ENCODE results near the gene EXOSC5.

The EXOSC5 gene

DNA sequence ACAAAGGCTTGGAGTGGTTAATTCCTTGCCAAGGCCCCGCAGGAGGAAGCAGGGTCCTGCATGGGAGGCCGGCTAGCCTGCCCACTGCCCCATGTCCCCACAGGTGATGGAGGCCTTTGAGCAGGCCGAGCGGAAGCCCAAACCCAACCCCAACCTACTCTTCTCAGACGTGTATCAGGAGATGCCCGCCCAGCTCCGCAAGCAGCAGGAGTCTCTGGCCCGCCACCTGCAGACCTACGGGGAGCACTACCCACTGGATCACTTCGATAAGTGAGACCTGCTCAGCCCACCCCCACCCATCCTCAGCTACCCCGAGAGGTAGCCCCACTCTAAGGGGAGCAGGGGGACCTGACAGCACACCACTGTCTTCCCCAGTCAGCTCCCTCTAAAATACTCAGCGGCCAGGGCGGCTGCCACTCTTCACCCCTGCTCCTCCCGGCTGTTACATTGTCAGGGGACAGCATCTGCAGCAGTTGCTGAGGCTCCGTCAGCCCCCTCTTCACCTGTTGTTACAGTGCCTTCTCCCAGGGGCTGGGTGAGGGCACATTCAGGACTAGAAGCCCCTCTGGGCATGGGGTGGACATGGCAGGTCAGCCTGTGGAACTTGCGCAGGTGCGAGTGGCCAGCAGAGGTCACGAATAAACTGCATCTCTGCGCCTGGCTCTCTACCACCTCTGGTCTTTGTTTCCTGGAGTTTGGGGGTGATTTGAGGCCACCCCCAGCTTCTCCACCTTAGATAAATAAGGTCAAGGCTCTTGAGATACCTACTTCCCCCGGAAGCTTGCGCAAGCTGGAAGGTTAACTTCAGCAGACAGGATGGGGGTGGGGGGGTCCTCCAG is 27.4 kb upstream of the EXOSC5 start:
- peaks cover 19% of the 10 kb centered on the region for H3K36me3 ChIP-seq (ENCODE audit: insufficient read depth, low read depth, low read length)
- peaks cover 4% of the 10 kb centered on the region; the same call in 1 of the 2 replicates for H3K4me1 ChIP-seq (ENCODE audit: insufficient read depth, low read length)
- no peaks in the 10 kb centered on the region for H3K9me3 ChIP-seq (ENCODE audit: insufficient read depth, low read depth, low read length)
- H3K4me3 ChIP-seq (ENCODE audit: low read length) = no peak overlapping the region
- no peaks in the 10 kb centered on the region for H3K27me3 ChIP-seq (ENCODE audit: insufficient read depth, low read length)
- no peak overlapping the region for H3K9ac ChIP-seq (ENCODE audit: low read depth, low read length)
- no peak overlapping the region for H3K27ac ChIP-seq (ENCODE audit: low read length)

DNA sequence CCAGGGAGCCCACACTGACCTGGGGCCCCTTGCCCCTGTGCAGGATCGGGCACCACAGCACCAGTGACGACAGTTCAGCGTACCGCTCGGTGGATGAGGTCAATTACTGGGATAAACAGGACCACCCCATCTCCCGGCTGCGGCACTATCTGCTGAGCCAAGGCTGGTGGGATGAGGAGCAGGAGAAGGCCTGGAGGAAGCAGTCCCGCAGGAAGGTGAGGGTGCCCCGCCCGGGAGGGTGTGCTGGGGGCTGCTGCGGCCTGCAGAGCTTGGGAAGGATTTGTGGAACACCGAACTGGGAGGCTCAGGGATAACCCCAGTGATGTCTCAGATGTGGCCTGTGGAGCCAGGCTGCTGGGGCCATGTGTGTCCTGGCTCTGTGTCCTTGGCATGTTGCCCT is 25.8 kb upstream of the EXOSC5 start:
- no peak overlapping the region for H3K4me3 ChIP-seq (ENCODE audit: low read length)
- H3K27ac ChIP-seq (ENCODE audit: low read length) = no peak overlapping the region
- H3K4me1 ChIP-seq (ENCODE audit: insufficient read depth, low read length) = peaks cover 4% of the 10 kb centered on the region; the same call in 1 of the 2 replicates
- H3K36me3 ChIP-seq (ENCODE audit: insufficient read depth, low read depth, low read length) = peaks cover 28% of the 10 kb centered on the region
- H3K9me3 ChIP-seq (ENCODE audit: insufficient read depth, low read depth, low read length) = no peaks in the 10 kb centered on the region
- no peaks in the 10 kb centered on the region for H3K27me3 ChIP-seq (ENCODE audit: insufficient read depth, low read length)
- no peak overlapping the region for H3K9ac ChIP-seq (ENCODE audit: low read depth, low read length)

DNA sequence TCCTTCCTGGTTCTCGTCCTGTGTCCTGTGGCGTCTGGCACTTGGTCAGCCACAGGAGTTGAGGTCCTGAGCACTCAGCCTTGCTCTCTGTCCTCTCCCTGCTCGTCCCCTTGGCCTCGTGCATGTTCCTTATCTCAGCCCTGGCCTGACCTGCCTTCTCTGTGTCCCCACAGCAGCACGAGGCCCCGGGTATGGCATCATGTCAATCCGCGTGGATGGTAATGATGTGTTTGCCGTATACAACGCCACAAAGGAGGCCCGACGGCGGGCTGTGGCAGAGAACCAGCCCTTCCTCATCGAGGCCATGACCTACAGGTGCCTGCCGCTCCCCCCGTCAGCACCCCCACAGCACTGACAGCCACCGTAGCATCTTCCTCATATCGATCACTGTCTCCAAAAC is 25.3 kb upstream of the EXOSC5 start:
- H3K4me1 ChIP-seq (ENCODE audit: insufficient read depth, low read length) = peaks cover 4% of the 10 kb centered on the region; the same call in 1 of the 2 replicates
- H3K36me3 ChIP-seq (ENCODE audit: insufficient read depth, low read depth, low read length) = peaks cover 28% of the 10 kb centered on the region
- no peaks in the 10 kb centered on the region for H3K27me3 ChIP-seq (ENCODE audit: insufficient read depth, low read length)
- no peak overlapping the region for H3K9ac ChIP-seq (ENCODE audit: low read depth, low read length)
- H3K27ac ChIP-seq (ENCODE audit: low read length) = no peak overlapping the region
- no peak overlapping the region for H3K4me3 ChIP-seq (ENCODE audit: low read length)
- H3K9me3 ChIP-seq (ENCODE audit: insufficient read depth, low read depth, low read length) = no peaks in the 10 kb centered on the region

DNA sequence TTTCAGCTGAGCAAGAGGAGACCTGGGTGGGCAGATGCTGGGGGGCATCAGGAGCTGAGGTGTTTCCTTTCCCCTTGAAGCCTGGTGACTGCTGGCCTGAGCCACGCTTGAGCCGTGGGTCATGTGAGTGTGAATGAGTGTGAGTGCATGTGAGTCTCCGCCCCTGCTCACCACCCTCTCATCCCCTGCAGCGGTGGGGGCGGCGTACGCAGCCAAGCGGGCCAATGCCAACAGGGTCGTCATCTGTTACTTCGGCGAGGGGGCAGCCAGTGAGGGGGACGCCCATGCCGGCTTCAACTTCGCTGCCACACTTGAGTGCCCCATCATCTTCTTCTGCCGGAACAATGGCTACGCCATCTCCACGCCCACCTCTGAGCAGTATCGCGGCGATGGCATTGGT is 24.8 kb upstream of the EXOSC5 start:
- H3K9me3 ChIP-seq (ENCODE audit: insufficient read depth, low read depth, low read length) = no peaks in the 10 kb centered on the region
- no peaks in the 10 kb centered on the region for H3K27me3 ChIP-seq (ENCODE audit: insufficient read depth, low read length)
- no peak overlapping the region for H3K9ac ChIP-seq (ENCODE audit: low read depth, low read length)
- H3K4me1 ChIP-seq (ENCODE audit: insufficient read depth, low read length) = peaks cover 4% of the 10 kb centered on the region; the same call in 1 of the 2 replicates
- no peak overlapping the region for H3K4me3 ChIP-seq (ENCODE audit: low read length)
- no peak overlapping the region for H3K27ac ChIP-seq (ENCODE audit: low read length)
- H3K36me3 ChIP-seq (ENCODE audit: insufficient read depth, low read depth, low read length) = peaks cover 28% of the 10 kb centered on the region

DNA sequence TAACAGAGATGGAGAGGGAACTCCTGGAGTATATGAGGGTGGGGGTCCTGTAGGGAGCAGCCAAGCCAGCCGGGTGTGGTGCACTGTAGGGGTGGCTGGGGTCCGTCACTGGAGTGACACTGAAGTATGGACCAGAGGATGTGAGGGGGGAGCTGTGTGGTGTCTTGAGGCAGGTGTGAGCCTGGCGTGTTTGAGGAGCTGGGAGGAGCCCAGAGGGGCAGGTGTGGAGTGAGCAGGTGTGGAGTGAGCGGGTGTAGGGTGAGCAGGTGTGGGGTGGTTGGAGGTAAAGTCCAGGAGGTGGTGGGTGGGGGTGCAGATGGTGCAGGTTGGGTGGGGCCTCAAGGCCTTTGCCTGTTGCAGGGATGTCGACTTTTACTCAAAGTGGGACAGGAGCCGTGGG is 24.2 kb upstream of the EXOSC5 start:
- Histone ChIP-seq H3K36me3 (ENCODE audit: insufficient read depth, low read depth, low read length) (peaks cover 28% of the 10 kb centered on the region), H3K9ac (ENCODE audit: low read depth, low read length) (no peak overlapping the region), H3K4me1 (ENCODE audit: insufficient read depth, low read length) (no peaks in the 10 kb centered on the region), H3K27ac (ENCODE audit: low read length) (no peak overlapping the region), H3K4me3 (ENCODE audit: low read length) (no peak overlapping the region), H3K27me3 (ENCODE audit: insufficient read depth, low read length) (no peaks in the 10 kb centered on the region), H3K9me3 (ENCODE audit: insufficient read depth, low read depth, low read length) (no peaks in the 10 kb centered on the region)

DNA sequence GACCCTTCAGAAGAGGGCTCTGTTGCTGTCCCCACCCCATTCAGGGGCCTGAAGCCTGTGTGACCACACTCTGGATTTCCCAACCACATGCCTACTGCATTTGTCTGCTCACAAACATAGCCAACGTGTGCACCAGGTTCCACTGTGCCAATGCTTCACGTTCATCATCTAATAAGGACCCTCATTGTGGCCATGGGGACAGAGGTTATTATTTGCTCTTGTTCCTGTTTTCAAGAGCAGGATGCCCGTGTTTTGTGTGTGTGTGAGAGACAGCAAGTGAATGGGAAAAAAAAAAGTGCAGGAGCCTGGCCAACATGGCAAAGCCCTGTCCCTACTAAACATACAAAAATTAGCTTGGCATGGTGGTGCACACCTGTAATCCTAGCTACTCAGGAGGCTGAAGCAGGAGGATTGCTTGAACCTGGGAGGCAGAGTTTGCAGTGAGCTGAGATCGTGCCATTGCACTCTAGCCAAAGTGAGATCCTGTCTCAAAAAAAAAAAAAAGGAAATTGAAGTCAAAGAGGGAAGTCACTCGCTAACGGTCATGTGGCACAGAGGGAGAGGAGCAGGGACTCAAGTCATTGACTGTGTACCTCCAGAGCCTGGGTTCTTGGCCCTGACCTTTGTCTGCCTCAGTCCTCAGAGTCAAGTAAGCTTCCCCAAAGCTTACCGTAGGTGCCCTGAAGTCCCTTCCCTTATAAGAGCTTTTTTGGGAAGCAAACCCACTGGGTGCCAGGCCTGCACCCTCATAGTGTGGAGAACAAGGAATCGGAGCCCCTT is 23.1 kb upstream of the EXOSC5 start:
- no peaks in the 10 kb centered on the region for H3K4me1 ChIP-seq (ENCODE audit: insufficient read depth, low read length)
- H3K4me3 ChIP-seq (ENCODE audit: low read length) = no peak overlapping the region
- peaks cover 29% of the 10 kb centered on the region for H3K36me3 ChIP-seq (ENCODE audit: insufficient read depth, low read depth, low read length)
- H3K9ac ChIP-seq (ENCODE audit: low read depth, low read length) = no peak overlapping the region
- no peaks in the 10 kb centered on the region for H3K9me3 ChIP-seq (ENCODE audit: insufficient read depth, low read depth, low read length)
- H3K27me3 ChIP-seq (ENCODE audit: insufficient read depth, low read length) = no peaks in the 10 kb centered on the region
- no peak overlapping the region for H3K27ac ChIP-seq (ENCODE audit: low read length)

DNA sequence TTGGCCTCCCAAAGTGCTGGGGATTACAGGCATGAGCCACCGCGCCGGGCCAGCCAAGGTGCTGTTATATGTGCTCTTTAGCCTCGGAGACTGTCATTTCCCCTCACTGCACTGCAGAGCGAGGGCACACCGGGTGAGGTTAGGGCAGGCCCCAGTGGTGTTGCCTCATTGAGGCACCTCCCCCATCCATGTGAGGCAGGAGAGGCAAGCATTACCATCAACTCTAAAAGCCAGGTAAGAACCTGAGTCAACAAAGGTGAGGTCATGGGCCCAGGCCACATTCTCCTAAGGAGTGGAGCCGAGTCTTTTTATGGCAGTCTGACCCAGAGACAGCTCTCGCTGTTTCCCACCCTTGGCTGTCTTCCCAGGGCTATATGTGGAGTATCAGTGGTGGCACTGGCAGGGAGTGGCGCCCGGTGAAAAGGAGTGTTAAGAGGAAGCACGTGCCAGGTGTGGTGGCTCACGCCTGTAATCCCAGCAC is 19.1 kb upstream of the EXOSC5 start:
- Histone ChIP-seq H3K36me3 (ENCODE audit: insufficient read depth, low read depth, low read length) (peaks cover 32% of the 10 kb centered on the region), H3K4me1 (ENCODE audit: insufficient read depth, low read length) (no peaks in the 10 kb centered on the region), H3K9me3 (ENCODE audit: insufficient read depth, low read depth, low read length) (no peaks in the 10 kb centered on the region), H3K9ac (ENCODE audit: low read depth, low read length) (no peak overlapping the region), H3K27ac (ENCODE audit: low read length) (no peak overlapping the region), H3K27me3 (ENCODE audit: insufficient read depth, low read length) (no peaks in the 10 kb centered on the region), H3K4me3 (ENCODE audit: low read length) (no peak overlapping the region)

DNA sequence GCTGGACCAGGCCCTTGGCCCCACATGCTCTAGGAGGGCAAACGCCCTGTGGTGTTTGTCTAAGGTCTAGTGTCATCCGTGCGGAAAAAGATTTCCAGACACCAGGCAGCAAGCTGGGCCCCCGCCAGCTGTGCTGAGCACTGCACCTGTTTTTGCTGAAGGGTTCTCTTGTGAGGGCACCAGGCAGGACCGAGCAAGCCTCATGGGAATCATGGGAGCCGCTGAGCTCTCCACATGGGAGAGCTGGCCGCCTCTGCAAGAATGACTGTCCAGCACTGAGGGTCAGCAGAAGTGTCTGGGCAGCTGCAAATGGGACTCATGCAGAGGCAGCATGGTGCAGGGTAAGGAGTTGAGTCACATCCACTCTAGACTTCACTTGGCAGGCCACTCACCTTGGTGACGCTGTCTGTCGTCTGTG is 18.0 kb upstream of the EXOSC5 start:
- H3K27me3 ChIP-seq (ENCODE audit: insufficient read depth, low read length) = no peaks in the 10 kb centered on the region
- H3K4me1 ChIP-seq (ENCODE audit: insufficient read depth, low read length) = no peaks in the 10 kb centered on the region
- H3K9ac ChIP-seq (ENCODE audit: low read depth, low read length) = no peak overlapping the region
- no peaks in the 10 kb centered on the region for H3K9me3 ChIP-seq (ENCODE audit: insufficient read depth, low read depth, low read length)
- peaks cover 26% of the 10 kb centered on the region for H3K36me3 ChIP-seq (ENCODE audit: insufficient read depth, low read depth, low read length)
- no peak overlapping the region for H3K27ac ChIP-seq (ENCODE audit: low read length)
- no peak overlapping the region for H3K4me3 ChIP-seq (ENCODE audit: low read length)

DNA sequence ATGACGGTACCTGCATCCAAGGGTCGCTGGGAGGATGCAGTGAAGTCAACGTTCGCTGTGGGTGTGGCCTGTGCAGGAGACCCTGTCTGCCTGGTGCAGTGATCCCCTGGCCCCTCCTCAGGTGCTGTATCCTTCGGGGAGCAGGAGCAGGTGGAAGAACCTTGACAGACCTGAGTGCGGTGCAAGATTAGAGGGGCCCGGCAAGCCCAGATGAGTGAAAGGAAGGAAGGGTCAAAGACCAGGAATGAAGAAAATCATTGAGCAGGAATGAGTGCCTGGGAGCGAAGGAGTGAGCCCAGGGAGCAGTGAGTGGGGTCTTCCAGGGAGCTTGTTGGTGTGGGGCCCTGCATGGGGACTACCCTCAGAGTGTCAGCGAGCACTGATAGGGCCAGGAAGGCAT is 17.3 kb upstream of the EXOSC5 start:
- Histone ChIP-seq H3K27me3 (ENCODE audit: insufficient read depth, low read length) (no peaks in the 10 kb centered on the region), H3K4me3 (ENCODE audit: low read length) (no peak overlapping the region), H3K36me3 (ENCODE audit: insufficient read depth, low read depth, low read length) (peaks cover 23% of the 10 kb centered on the region), H3K4me1 (ENCODE audit: insufficient read depth, low read length) (no peaks in the 10 kb centered on the region), H3K9me3 (ENCODE audit: insufficient read depth, low read depth, low read length) (no peaks in the 10 kb centered on the region), H3K9ac (ENCODE audit: low read depth, low read length) (no peak overlapping the region), H3K27ac (ENCODE audit: low read length) (no peak overlapping the region)

DNA sequence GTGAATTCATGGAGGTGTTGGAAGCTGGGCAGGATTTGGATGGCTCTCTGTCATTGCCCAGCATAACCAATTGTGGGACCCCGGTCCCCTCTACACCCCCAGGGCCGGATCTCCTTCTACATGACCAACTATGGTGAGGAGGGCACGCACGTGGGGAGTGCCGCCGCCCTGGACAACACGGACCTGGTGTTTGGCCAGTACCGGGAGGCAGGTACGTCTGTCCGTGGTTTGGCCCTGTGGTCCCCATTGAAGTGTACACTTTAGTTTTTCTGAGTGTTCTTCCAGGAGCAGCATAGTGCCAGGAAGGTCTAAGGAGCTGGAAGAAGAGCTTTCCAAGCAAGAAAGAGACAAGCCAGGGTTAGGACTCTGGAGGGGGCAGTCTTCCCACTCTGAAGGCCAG is 16.8 kb upstream of the EXOSC5 start:
- Histone ChIP-seq H3K27ac (ENCODE audit: low read length) (no peak overlapping the region), H3K4me1 (ENCODE audit: insufficient read depth, low read length) (no peaks in the 10 kb centered on the region), H3K9ac (ENCODE audit: low read depth, low read length) (no peak overlapping the region), H3K4me3 (ENCODE audit: low read length) (no peak overlapping the region), H3K9me3 (ENCODE audit: insufficient read depth, low read depth, low read length) (no peaks in the 10 kb centered on the region), H3K27me3 (ENCODE audit: insufficient read depth, low read length) (no peaks in the 10 kb centered on the region), H3K36me3 (ENCODE audit: insufficient read depth, low read depth, low read length) (peaks cover 19% of the 10 kb centered on the region)

DNA sequence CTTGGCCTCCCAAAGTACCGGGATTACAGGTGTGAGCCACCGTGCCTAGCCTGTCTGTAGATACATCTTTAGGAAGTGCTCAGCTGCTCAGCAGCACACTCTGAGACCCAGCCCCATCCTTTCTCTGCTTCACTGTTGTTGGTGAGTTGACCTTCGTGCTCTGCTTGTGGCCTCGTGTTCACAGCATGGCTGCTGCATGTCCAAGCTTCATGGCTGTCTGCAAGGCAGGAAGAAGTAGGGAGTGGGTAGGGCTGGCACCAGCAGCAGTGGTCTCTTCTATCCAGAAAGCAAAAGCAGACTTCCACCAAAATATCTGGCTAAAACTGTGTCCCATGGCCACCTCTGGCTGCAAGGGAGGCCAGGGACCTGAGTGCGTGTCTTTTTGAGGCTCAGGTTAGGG is 15.8 kb upstream of the EXOSC5 start:
- Histone ChIP-seq H3K4me1 (ENCODE audit: insufficient read depth, low read length) (no peaks in the 10 kb centered on the region), H3K27me3 (ENCODE audit: insufficient read depth, low read length) (no peaks in the 10 kb centered on the region), H3K9me3 (ENCODE audit: insufficient read depth, low read depth, low read length) (no peaks in the 10 kb centered on the region), H3K36me3 (ENCODE audit: insufficient read depth, low read depth, low read length) (peaks cover 14% of the 10 kb centered on the region; the same call in 1 of the 2 replicates), H3K4me3 (ENCODE audit: low read length) (no peak overlapping the region), H3K27ac (ENCODE audit: low read length) (no peak overlapping the region), H3K9ac (ENCODE audit: low read depth, low read length) (no peak overlapping the region; the same call in 1 of the 2 replicates)

DNA sequence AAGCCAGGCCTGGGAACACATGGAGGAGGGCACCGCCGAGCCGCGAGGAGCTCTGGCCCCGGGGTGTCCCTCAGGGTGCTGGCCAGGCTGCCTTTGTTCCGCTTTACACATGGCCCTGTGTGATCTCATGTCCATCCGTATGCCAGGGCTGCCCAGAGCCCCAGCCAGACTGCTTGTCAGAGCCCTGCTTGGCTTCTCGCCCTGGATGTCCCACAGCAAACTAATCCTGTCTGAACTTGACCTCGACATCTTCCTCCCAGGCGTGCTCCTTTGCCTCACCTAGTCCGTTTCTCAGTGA is 14.8 kb upstream of the EXOSC5 start:
- Histone ChIP-seq H3K9me3 (ENCODE audit: insufficient read depth, low read depth, low read length) (no peaks in the 10 kb centered on the region), H3K4me3 (ENCODE audit: low read length) (no peak overlapping the region), H3K4me1 (ENCODE audit: insufficient read depth, low read length) (no peaks in the 10 kb centered on the region; the same call in 1 of the 2 replicates), H3K36me3 (ENCODE audit: insufficient read depth, low read depth, low read length) (peaks cover 14% of the 10 kb centered on the region; the same call in 1 of the 2 replicates), H3K27ac (ENCODE audit: low read length) (no peak overlapping the region), H3K27me3 (ENCODE audit: insufficient read depth, low read length) (no peaks in the 10 kb centered on the region), H3K9ac (ENCODE audit: low read depth, low read length) (no peak overlapping the region)

Data from iPS-20b (cell line).